GM21786 (cell line): ENCODE data around the gene SH3BP5L.

Source experiments
- ATAC-seq: cut with Tn5 transposase; IDR thresholded peaks from one replicate; pipeline ENCODE4 v1.9.1; 2021; ENCODE audit not compliant: unreplicated experiment

SH3BP5L gene

GRCh38 chr1:248782416-248783141 is 43.1 kb downstream of the SH3BP5L start:
- ATAC-seq, result no peak

DNA sequence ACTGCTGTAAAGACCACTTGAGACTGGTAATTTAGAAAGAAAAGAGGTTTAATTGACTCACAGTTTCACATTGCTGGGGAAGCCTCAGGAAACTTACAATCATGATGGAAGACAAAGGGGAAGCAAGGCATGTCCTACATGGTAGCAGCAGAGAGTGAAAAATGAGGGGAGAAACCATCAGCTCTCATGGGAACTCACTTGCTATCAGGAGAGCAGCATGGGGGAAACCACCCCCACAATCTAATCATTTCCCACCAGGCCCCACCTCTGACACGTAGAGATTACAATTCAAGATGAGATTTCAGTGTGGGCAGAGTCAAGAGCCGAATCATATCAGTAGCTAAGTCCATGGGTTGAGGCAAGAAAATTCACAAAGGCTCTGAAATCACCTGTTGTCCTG is 46.4 kb downstream of the SH3BP5L start:
- ATAC-seq, result no peak

DNA sequence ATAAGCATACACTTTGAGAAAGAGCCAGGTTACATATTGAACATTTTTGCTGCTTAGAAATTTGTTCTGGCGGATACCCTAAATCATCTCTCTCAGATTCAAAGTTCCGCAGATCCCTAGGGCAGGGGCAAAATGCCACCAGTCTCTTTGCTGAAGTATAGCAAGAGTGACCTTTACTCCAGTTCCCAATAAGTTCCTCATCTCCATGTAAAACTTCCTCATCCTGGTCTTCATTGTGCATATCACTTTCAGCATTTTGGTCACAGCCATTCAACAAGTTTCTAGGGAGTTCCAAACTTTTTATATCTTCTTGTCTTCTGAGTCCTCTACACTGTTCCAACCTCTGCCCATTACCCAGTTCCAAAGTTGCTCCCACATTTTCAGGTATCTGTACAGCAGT is 46.8 kb downstream of the SH3BP5L start:
- ATAC-seq, result no peak

GRCh38 chr1:248776991-248777390 is 48.7 kb downstream of the SH3BP5L start:
- ATAC-seq, result no peak

DNA sequence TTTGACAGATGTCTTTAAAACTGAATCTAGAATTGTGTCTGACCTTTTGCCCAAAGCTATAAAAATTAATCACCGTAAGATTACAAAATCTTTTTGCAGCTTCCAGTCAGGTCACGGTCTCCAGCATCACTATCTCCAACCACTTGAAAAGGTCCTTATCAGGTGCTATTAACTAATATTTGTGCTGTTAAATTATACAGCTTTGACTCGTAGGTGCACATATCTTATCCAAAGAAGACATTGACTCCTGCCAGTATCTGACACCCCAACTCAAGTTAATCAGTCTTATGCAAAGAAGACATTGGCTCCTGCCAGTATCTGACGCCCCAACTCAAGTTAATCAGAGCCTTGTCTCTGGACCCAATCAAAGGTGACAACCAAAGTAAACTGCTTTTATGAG is 50.3 kb downstream of the SH3BP5L start:
- ATAC-seq, result no peak
